ENCODE data around the gene PSMA5. TPM values are rescaled to one million over a fixed set of nuclear protein-coding genes. Genes with fewer than 3 reads are reported as not detected.
A peak's percentile ranks its signal among the peaks of the same experiment; 100 is the strongest.

The PSMA5 gene
- total and polyA plus RNA-seq, 2 of the 4 experiments (the other 2 are of a cell fraction): 75.5 to 107 TPM

GRCh38 chr1:109383854-109384253 lies 42.4 kb downstream of the PSMA5 start:
- in situ Hi-C loops (cut with MboI; ENCODE audit: low sequenced_read_pairs) (no loop called here), intact Hi-C loops (cut with micrococcal nuclease) (no loop called here), dilution Hi-C loops (cut with HindIII; ENCODE audit: low sequenced_read_pairs, unreplicated experiment) (no loop called here)
- H3K79me1 ChIP-seq (ENCODE audit: low read depth in 1 of 2, low read length in 2 of 2): peaks cover 23 to 78% of the 10 kb centered on the region in 2 experiments
- H4K20me1 ChIP-seq (ENCODE audit: insufficient read depth, low read length): no peaks in the 10 kb centered on the region
- H2AK9ac ChIP-seq (replicated peaks; ENCODE audit: low read depth, low read length, poor library complexity): no peak overlapping the region
- no peak; the same call in 1 of the 2 replicates for ATAC-seq (ENCODE audit: low read depth)
- H3K4me1 ChIP-seq (ENCODE audit: control insufficient read depth, insufficient read depth, low read length): peaks cover 13% of the 10 kb centered on the region
- no peak overlapping the region for H2AFZ ChIP-seq (replicated peaks; ENCODE audit: low read length, poor library complexity)
- no peak overlapping the region for H2BK20ac ChIP-seq (ENCODE audit: low read depth, low read length)
- no peak overlapping the region for H3K4ac ChIP-seq (ENCODE audit: low read depth, low read length)
- H4K8ac ChIP-seq (ENCODE audit: low read depth in 2 of 2, low read length in 2 of 2): peak overlapping the region in 1 of 2 experiments; percentile 36; a peak in 1 of 4 replicates
- H3K23ac ChIP-seq (ENCODE audit: low read depth, low read length): no peak overlapping the region
- BruUV-seq (replicated peaks): no TSS peak
- H3K9ac ChIP-seq (ENCODE audit: low read depth, low read length): no peak overlapping the region
- no peak overlapping the region for H4K91ac ChIP-seq (ENCODE audit: insufficient read depth, low read depth, low read length)
- H3K4me3 ChIP-seq (ENCODE audit: insufficient read depth, low read depth, low read length): no peak overlapping the region
- peaks cover 2% of the 10 kb centered on the region; the same call in 1 of the 2 replicates for H3K9me3 ChIP-seq (ENCODE audit: control insufficient read depth, insufficient read depth, low read length)
- H3K18ac ChIP-seq (ENCODE audit: low read depth, low read length): no peak overlapping the region
- DNase-seq: no peak
- H2BK120ac ChIP-seq (ENCODE audit: low read depth, low read length): peak overlapping the region; percentile 33; the same call in 1 of the 2 replicates
- H3K27me3 ChIP-seq (ENCODE audit: control insufficient read depth, insufficient read depth, low read length): no peaks in the 10 kb centered on the region
- H3K4me2 ChIP-seq (ENCODE audit: low read depth, low read length): no peak overlapping the region
- no CpG with 5 or more reads among the region's 7 CpGs for WGBS, 2 experiments (ENCODE audit: extremely low coverage in 2 of 2, insufficient read length in 1 of 2)
- H2AK5ac ChIP-seq (ENCODE audit: low read depth, low read length): 0 out of 2 replicates have a peak overlapping the region, but pooled peaks have one; percentile 60
- no peaks in the 10 kb centered on the region for H3K36me3 ChIP-seq (ENCODE audit: control insufficient read depth, insufficient read depth, low read length)
- H3K27ac ChIP-seq (ENCODE audit: insufficient read depth, low read length): peak overlapping the region; percentile 47; the same call in 1 of the 2 replicates
- POLR2A ChIA-PET (ENCODE audit: unreplicated experiment): no interaction called here
- CTCF ChIA-PET: no interaction called here
- H3K14ac ChIP-seq (replicated peaks; ENCODE audit: low read depth, low read length): no peak overlapping the region; the same call in 1 of the 2 replicates
- peaks cover 11% of the 10 kb centered on the region for H3K9me1 ChIP-seq (ENCODE audit: insufficient read depth, low read length)
- no peak overlapping the region for H2BK15ac ChIP-seq (ENCODE audit: low read depth, low read length)
- H3K56ac ChIP-seq (ENCODE audit: extremely low read depth, insufficient read depth, low read length): no peak overlapping the region
- 0 out of 2 replicates have a peak overlapping the region, but pooled peaks have one; percentile 8 for H4K5ac ChIP-seq (ENCODE audit: low read depth, low read length)
- H2BK5ac ChIP-seq (ENCODE audit: low read depth, low read length, poor library complexity, severe bottlenecking): peak overlapping the region; percentile 23
- TF ChIP-seq FOS (IDR thresholded peaks at IDR 0.05; ENCODE audit: low read depth, low read length) (peak; percentile 52; the same call in 1 of the 2 replicates), MAFK (IDR thresholded peaks at IDR 0.05; ENCODE audit: low read depth, low read length) (peak; percentile 47), USF2 (IDR thresholded peaks at IDR 0.05; ENCODE audit: low read depth, low read length) (no peak), RFX5 (IDR thresholded peaks at IDR 0.05; ENCODE audit: low read depth, low read length) (no peak), NFE2L2 (IDR thresholded peaks at IDR 0.05; ENCODE audit: low read depth, low read length) (peak; percentile 77)
